SK-N-SH (cell line): Measurements from ENCODE around the gene EPHX1.

Experiments used
- EP300 ChIP-seq, 2 experiments: IDR thresholded peaks; 2 replicates each; pipeline versions ENCODE4 v1.4.0 to v1.6.1; 2012; ENCODE audit warnings: borderline replicate concordance in 1 of 2, low read depth in 1 of 2, low read length in 1 of 2
- NFIC ChIP-seq: IDR thresholded peaks from 2 replicates; pipeline ENCODE4 v1.4.0; 2012; ENCODE audit warnings: borderline replicate concordance
- POLR2AphosphoS5 ChIP-seq: IDR thresholded peaks from 2 replicates; pipeline ENCODE4 v1.6.1; 2012; ENCODE audit warnings: low read depth, low read length
- RCOR1 ChIP-seq: fragments of 150-350 bp; IDR thresholded peaks from 2 replicates; pipeline ENCODE4 v1.6.1; 2017; ENCODE audit warnings: antibody characterized with exemption, low read length
- RXRA ChIP-seq: IDR thresholded peaks from 2 replicates; pipeline ENCODE4 v1.4.0; 2012; ENCODE audit warnings: low read depth, mild to moderate bottlenecking, borderline replicate concordance
- YY1 ChIP-seq: IDR thresholded peaks from 2 replicates; pipeline ENCODE4 v1.4.0; 2012; ENCODE audit warnings: low read depth, mild to moderate bottlenecking
- TF ChIP-seq, protein P1 (sequence below): fragments of 200-600 bp; sonication (generic); IDR thresholded peaks from 2 replicates; pipeline ENCODE4 v1.6.1; 2017; ENCODE audit warnings: antibody characterized with exemption, mild to moderate bottlenecking, moderate library complexity
- TF ChIP-seq, protein P2 (sequence below): IDR thresholded peaks from 2 replicates; pipeline ENCODE4; 2012

DNA sequence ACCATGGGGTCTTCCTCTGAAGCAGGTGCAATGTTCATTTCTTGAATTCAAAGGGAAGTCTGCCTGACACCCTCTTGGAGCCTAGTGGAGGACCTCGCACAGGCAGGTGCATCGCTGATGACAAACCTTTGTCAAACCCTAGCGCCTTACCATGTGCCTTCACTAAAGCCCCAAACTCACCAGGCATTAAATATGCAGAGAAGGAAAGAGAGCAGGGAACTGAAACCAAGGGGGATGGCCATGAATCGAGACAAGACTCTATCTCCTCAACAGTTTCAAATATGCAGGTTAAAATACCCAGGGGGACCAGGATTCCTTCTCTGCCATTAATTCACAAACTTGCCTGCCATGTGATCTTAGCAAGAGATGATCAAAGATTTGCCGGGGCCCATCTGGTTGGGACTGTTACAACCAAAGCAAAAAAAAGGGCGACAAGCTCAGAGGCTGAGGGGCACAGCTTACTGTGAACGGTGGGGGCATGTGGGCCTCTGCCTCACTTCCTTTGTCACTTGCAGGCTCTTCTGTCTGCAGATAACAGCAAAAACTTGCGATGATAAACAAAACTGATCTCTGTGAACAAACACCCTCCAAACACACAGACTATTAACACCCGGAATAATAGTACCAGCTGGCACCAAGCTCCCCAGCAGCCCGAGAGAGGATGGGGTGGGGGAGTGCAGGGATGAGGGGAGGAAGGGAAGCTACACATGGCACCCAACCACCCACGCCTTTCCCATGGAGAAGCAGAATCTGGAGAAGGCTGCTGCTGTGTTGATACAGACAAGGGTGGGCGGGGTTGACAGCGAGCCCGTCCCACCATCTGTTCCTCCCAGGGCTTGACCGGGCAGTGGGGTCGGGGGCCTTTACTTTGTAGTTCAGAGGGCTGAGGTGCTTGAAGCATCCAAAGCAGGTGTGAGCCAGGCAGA, 38.4 kb downstream of the EPHX1 start:
- TF ChIP-seq RXRA: no peak
- TF ChIP-seq, protein P1, sequence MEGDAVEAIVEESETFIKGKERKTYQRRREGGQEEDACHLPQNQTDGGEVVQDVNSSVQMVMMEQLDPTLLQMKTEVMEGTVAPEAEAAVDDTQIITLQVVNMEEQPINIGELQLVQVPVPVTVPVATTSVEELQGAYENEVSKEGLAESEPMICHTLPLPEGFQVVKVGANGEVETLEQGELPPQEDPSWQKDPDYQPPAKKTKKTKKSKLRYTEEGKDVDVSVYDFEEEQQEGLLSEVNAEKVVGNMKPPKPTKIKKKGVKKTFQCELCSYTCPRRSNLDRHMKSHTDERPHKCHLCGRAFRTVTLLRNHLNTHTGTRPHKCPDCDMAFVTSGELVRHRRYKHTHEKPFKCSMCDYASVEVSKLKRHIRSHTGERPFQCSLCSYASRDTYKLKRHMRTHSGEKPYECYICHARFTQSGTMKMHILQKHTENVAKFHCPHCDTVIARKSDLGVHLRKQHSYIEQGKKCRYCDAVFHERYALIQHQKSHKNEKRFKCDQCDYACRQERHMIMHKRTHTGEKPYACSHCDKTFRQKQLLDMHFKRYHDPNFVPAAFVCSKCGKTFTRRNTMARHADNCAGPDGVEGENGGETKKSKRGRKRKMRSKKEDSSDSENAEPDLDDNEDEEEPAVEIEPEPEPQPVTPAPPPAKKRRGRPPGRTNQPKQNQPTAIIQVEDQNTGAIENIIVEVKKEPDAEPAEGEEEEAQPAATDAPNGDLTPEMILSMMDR: no peak
- TF ChIP-seq, protein P2, sequence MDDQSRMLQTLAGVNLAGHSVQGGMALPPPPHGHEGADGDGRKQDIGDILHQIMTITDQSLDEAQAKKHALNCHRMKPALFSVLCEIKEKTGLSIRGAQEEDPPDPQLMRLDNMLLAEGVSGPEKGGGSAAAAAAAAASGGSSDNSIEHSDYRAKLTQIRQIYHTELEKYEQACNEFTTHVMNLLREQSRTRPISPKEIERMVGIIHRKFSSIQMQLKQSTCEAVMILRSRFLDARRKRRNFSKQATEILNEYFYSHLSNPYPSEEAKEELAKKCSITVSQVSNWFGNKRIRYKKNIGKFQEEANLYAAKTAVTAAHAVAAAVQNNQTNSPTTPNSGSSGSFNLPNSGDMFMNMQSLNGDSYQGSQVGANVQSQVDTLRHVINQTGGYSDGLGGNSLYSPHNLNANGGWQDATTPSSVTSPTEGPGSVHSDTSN: no peak
- TF ChIP-seq YY1: no peak
- TF ChIP-seq NFIC: no peak
- TF ChIP-seq EP300 (IDR thresholded peaks at IDR 0.05; ENCODE audit: borderline replicate concordance in 1 of 2, low read depth in 1 of 2, low read length in 1 of 2): no peak
- no peak for TF ChIP-seq RCOR1
- no peak for TF ChIP-seq POLR2AphosphoS5
